OCI-M1 (cell line): Measurements from ENCODE around the gene CPA4.

ENCODE experiments used
- DNase-seq: peaks from one replicate; lab custom pipeline; 2025; lab: John Stamatoyannopoulos, UW

CPA4 gene

GRCh38 chr7:130274983-130275591, 17.9 kb upstream of the CPA4 start:
- DNase-seq, result no peak

GRCh38 chr7:130275826-130276297, 17.1 kb upstream of the CPA4 start:
- no peak for DNase-seq

GRCh38 chr7:130276796-130277762, 15.9 kb upstream of the CPA4 start:
- no peak for DNase-seq

- DNase-seq, result peak; percentile 47
Observed at GRCh38 chr7:130277763-130278643, 15.0 kb upstream of the CPA4 start.

- no peak for DNase-seq
Observed at GRCh38 chr7:130278860-130279259, 14.1 kb upstream of the CPA4 start.

GRCh38 chr7:130279286-130279685, 13.7 kb upstream of the CPA4 start:
- no peak for DNase-seq

- DNase-seq, result no peak
Observed at GRCh38 chr7:130279906-130280305, 13.1 kb upstream of the CPA4 start.

GRCh38 chr7:130281260-130281659, 11.7 kb upstream of the CPA4 start:
- DNase-seq, result no peak

- DNase-seq, result no peak
Observed at GRCh38 chr7:130286881-130287280, 6.1 kb upstream of the CPA4 start.

GRCh38 chr7:130288168-130288567, 4.8 kb upstream of the CPA4 start:
- DNase-seq, result no peak

GRCh38 chr7:130288829-130289228, 4.1 kb upstream of the CPA4 start:
- no peak for DNase-seq

GRCh38 chr7:130289478-130289877, 3.5 kb upstream of the CPA4 start:
- no peak for DNase-seq

- no peak for DNase-seq
Observed at GRCh38 chr7:130290745-130291144, 2.2 kb upstream of the CPA4 start.

GRCh38 chr7:130293521-130293920, 560 bp downstream of the CPA4 start:
- DNase-seq, result no peak

- no peak for DNase-seq
Observed at GRCh38 chr7:130294314-130294713, 1.4 kb downstream of the CPA4 start.

- DNase-seq, result no peak
Observed at GRCh38 chr7:130296221-130296951, 3.4 kb downstream of the CPA4 start.

GRCh38 chr7:130297628-130298543, 4.9 kb downstream of the CPA4 start:
- no peak for DNase-seq

GRCh38 chr7:130298544-130299326, 5.8 kb downstream of the CPA4 start:
- DNase-seq, result no peak

- no peak for DNase-seq
Observed at GRCh38 chr7:130299866-130300265, 6.9 kb downstream of the CPA4 start.
